Parathyroid adenoma (tissue), 2 donors: Measurements from ENCODE around the gene ZNF519.
"Not testable (repeated sequence)": the region's sequence is repeated elsewhere in the genome, so short reads cannot be mapped to it uniquely, and the experiment has no call there.

Experiments used
- H2AFZ ChIP-seq: fragments of 300-600 bp; sonication (generic); one replicate; pipeline ENCODE4 v1.7.0; 2017; ENCODE audit warnings: antibody characterized with exemption, mild to moderate bottlenecking
- H3K27ac ChIP-seq: fragments of 300-600 bp; sonication (generic); one replicate; pipeline ENCODE4 v1.7.0; 2017
- H3K27me3 ChIP-seq: fragments of 300-600 bp; sonication (generic); one replicate; pipeline ENCODE4 v1.7.0; 2017; ENCODE audit warnings: low read length; ENCODE audit not compliant: control insufficient read depth, insufficient read depth
- H3K36me3 ChIP-seq: fragments of 300-600 bp; sonication (generic); one replicate; pipeline ENCODE4 v1.7.0; 2017; ENCODE audit warnings: low read length; ENCODE audit not compliant: control insufficient read depth, insufficient read depth
- H3K4me1 ChIP-seq: fragments of 300-600 bp; sonication (generic); one replicate; pipeline ENCODE4 v1.7.0; 2017; ENCODE audit warnings: control low read depth
- H3K4me2 ChIP-seq: fragments of 300-600 bp; sonication (generic); one replicate; pipeline ENCODE4 v1.7.0; 2017; ENCODE audit warnings: low read length
- H3K4me3 ChIP-seq: fragments of 300-600 bp; sonication (generic); one replicate; pipeline ENCODE4 v1.7.0; 2017; ENCODE audit warnings: low read depth, low read length
- H3K79me2 ChIP-seq: fragments of 300-600 bp; sonication (generic); one replicate; pipeline ENCODE4 v1.7.0; 2017; ENCODE audit warnings: control low read depth
- H3K9ac ChIP-seq: fragments of 300-600 bp; sonication (generic); one replicate; pipeline ENCODE4 v1.7.0; 2017; ENCODE audit warnings: mild to moderate bottlenecking
- H3K9me3 ChIP-seq: fragments of 300-600 bp; sonication (generic); one replicate; pipeline ENCODE4 v1.7.0; 2017; ENCODE audit warnings: low read length; ENCODE audit not compliant: control insufficient read depth
- TF ChIP-seq, protein P1 (sequence below): fragments of 300-600 bp; sonication (generic); IDR thresholded peaks from one replicate; pipeline ENCODE4 v1.7.0; 2017; ENCODE audit warnings: antibody characterized with exemption, mild to moderate bottlenecking
- donor health status: primary hyperparathyroidism.

The ZNF519 gene

DNA sequence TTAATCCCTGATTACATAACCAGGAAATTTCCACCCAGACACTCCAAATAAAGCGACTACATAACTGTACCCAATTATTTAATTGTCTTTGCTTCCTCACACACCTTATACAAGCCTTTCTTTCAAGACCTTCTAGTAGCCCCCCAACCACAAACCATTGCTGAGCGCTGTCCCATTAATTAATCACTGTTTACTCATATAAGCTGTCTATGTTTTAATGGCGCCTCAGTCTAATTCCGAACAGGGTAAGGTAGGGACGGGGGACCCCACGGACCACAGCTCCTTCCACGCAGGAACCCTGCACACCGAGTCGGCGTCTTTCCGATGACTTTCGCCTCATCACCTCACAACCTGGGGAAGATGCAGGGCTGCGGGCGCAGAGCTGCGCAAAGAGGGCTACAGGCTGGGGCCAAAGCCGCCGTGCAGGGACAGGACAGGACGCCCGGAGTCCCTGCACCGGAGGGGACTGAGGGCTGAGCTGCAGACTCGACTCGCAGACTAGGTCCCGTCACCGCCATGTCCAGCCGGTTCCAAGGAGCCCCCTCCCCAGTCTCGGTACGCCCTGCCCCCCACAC is 452 bp downstream of the ZNF519 start:
- not testable (repeated sequence) for H3K36me3 ChIP-seq, H3K4me1 ChIP-seq, H3K27ac ChIP-seq, H3K27me3 ChIP-seq, H3K9me3 ChIP-seq, H3K79me2 ChIP-seq, H3K9ac ChIP-seq
- Histone ChIP-seq H3K4me3 (peak overlapping the region; percentile 47), H2AFZ (peak overlapping the region; percentile 93), H3K4me2 (peak overlapping the region; percentile 61)

DNA sequence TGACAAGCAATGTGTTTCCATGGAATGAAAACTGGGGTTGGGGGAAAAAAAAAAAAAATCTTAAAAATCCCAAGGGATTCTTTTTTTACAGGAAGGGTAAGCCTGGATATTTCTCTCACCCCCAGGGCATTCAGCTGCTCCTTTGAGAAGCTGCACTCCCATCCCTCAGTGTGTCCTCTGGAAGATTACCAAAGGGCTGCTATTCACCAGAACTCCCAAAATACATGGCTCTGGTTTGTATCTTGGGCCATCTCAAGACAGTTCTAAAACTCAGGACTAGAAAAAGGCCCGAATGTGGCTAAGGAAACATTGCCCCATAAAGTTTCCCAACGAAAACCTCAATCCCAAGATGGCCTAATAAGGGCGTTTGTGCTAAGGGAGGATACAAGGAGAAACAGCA is 1.4 kb downstream of the ZNF519 start:
- H3K4me1 ChIP-seq, H3K27ac ChIP-seq, H3K4me2 ChIP-seq, H3K4me3 ChIP-seq, H3K9ac ChIP-seq, H3K79me2 ChIP-seq, H3K9me3 ChIP-seq, H3K27me3 ChIP-seq, H2AFZ ChIP-seq, H3K36me3 ChIP-seq: not testable (repeated sequence)

DNA sequence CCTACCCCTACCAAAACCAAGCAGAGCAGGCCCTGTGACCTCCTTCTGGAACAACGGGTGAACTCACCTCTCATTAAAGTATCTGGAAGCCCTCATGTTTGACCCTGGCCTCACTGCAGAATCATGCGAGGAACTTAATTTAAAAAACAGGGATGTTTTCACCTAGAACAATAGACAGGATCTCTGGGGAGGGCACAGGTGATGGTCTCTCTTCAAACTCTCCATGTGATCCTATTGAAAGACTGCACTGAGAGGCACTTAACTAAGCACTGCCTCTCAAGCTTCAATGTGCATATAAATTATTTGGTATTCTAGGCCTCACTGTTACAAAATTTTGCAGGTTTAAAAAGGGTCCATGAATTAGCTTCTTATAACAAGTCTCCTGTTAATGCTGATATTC is 7.5 kb downstream of the ZNF519 start:
- Histone ChIP-seq H3K4me1 (peaks cover 9% of the 10 kb centered on the region), H3K79me2 (no peaks in the 10 kb centered on the region), H3K9me3 (no peaks in the 10 kb centered on the region), H2AFZ (peak overlapping the region; percentile 39), H3K36me3 (no peaks in the 10 kb centered on the region), H3K27me3 (no peaks in the 10 kb centered on the region), H3K4me2 (no peak overlapping the region), H3K27ac (peak overlapping the region; percentile 16), H3K9ac (no peak overlapping the region), H3K4me3 (no peak overlapping the region)
- TF ChIP-seq, protein P1, sequence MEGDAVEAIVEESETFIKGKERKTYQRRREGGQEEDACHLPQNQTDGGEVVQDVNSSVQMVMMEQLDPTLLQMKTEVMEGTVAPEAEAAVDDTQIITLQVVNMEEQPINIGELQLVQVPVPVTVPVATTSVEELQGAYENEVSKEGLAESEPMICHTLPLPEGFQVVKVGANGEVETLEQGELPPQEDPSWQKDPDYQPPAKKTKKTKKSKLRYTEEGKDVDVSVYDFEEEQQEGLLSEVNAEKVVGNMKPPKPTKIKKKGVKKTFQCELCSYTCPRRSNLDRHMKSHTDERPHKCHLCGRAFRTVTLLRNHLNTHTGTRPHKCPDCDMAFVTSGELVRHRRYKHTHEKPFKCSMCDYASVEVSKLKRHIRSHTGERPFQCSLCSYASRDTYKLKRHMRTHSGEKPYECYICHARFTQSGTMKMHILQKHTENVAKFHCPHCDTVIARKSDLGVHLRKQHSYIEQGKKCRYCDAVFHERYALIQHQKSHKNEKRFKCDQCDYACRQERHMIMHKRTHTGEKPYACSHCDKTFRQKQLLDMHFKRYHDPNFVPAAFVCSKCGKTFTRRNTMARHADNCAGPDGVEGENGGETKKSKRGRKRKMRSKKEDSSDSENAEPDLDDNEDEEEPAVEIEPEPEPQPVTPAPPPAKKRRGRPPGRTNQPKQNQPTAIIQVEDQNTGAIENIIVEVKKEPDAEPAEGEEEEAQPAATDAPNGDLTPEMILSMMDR: no peak

DNA sequence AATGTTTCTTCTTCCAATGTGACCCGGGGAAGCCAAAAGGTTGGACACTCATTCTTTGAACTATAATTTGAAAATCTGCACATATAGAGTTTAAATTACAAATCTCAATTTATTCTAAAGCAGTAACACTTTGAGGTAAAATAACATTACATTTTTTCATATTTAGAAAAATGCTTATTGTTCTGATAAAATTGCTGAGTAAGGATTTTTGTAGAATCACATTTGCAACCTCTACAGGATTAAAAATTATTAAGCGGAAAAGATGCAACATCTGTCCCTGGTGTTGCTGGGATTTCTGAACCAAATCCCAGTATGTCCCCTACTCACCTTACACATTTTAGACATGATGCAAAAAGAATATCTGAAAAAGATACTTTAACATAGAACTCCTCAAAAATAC is 10.1 kb downstream of the ZNF519 start:
- Histone ChIP-seq H3K4me2 (no peak overlapping the region), H3K27me3 (no peaks in the 10 kb centered on the region), H3K36me3 (no peaks in the 10 kb centered on the region), H3K9ac (no peak overlapping the region), H3K9me3 (no peaks in the 10 kb centered on the region), H3K27ac (no peak overlapping the region), H3K4me3 (no peak overlapping the region), H2AFZ (no peak overlapping the region), H3K4me1 (peaks cover 9% of the 10 kb centered on the region), H3K79me2 (no peaks in the 10 kb centered on the region)
- TF ChIP-seq, protein P1: no peak

DNA sequence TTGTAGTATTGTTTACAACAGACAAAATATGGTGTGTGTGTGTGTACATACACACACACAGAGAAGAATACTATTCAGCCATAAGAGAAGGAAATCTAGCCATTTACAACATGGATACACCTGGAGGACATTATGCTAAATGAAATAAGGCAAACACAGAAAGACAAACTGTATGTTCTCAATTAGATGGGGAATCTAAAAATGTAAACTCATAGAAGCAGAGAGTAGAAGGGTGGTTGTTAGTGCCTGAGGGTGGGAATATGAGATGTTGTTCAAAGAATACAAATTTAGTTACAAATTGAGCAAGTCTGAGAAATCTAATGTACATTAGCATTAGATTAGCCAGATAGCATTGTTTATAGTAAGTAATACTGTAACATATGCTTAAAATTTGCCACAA is 11.3 kb downstream of the ZNF519 start:
- Histone ChIP-seq H3K4me3 (no peak overlapping the region), H3K27me3 (no peaks in the 10 kb centered on the region), H3K9ac (no peak overlapping the region), H2AFZ (no peak overlapping the region), H3K4me2 (no peak overlapping the region), H3K27ac (no peak overlapping the region), H3K4me1 (peaks cover 9% of the 10 kb centered on the region), H3K79me2 (no peaks in the 10 kb centered on the region), H3K36me3 (no peaks in the 10 kb centered on the region), H3K9me3 (no peaks in the 10 kb centered on the region)
- TF ChIP-seq, protein P1: no peak

DNA sequence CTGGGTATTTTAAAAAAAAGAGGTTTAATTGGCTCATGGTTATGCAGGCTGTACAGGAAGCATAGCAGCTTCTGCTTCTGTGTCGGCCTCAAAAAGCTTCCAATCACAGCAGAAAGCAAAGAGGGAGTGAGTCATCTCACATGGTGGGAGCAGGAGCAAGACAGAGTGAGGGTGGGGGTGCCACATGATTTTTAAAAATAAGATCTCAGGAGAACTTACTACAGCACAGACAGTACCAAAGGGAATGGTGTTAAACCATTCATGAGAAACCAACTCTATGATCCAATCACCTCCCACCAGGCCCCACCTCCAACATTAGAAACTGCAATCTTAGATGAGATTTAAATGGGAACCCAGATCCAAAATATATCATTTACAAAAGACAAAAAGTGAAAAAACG is 14.6 kb downstream of the ZNF519 start:
- no peaks in the 10 kb centered on the region for H3K4me1 ChIP-seq
- H3K36me3 ChIP-seq: no peaks in the 10 kb centered on the region
- H3K27me3 ChIP-seq: no peaks in the 10 kb centered on the region
- no peak overlapping the region for H3K4me3 ChIP-seq
- no peak overlapping the region for H3K9ac ChIP-seq
- no peaks in the 10 kb centered on the region for H3K9me3 ChIP-seq
- H3K27ac ChIP-seq: no peak overlapping the region
- H3K4me2 ChIP-seq: no peak overlapping the region
- TF ChIP-seq, protein P1: no peak
- no peaks in the 10 kb centered on the region for H3K79me2 ChIP-seq
- H2AFZ ChIP-seq: no peak overlapping the region
